Activated naive CD4-positive, alpha-beta T cell (primary cell): Measurements from ENCODE around the gene FKBP6.
"Not testable (repeated sequence)": the region's sequence is repeated elsewhere in the genome, so short reads cannot be mapped to it uniquely, and the experiment has no call there.

Experiments used
- DNase-seq, 4 experiments: peaks; one replicate each; lab custom pipeline; 2025; lab: John Stamatoyannopoulos, UW

The FKBP6 gene

DNA sequence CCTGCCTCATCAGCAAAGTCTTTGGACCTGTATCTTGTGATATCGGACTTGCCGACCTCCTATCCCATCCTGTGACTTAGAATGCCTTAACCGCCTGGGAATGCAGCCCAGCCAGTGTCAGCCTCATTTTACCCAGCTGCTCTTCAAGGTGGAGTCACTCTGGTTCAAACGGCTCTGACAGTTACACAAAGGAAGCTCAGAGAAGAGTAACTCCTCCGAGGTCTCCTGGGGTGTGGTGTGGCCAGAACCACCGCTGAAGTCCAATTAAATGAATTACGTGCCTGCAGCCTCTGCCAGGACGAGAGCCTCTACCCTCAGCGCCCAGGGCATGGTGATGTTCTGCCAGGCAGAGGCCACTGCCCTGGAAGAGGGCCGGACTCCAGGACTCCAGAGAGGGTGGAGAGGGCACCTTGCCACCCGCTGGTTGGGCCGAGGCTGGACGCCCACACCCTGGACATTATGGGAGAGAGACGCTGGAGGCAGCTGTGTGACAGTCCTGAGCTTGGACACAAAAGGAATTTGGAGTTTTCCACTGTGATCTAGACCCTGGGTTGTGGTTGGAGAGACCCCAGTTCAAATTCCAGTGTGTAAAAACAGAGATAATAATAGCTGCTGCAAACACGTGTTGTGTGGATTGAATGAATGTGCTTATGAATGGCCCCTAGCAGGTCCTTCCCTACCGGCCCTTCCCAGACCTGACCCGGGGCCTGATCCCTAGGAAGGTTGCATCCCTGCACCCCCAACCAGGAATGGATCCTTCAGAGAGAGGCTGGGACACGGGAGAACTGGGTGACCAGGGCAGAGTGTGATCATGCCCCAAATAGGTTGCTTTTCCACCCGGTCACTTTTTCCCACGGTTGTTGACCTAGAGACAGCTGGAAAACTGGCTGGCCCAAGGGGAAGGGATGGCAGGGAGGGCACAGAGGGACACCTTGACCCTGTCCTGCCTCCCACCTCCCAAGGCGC lies 67.9 kb downstream of the FKBP6 start:
- no peak for DNase-seq

- no peak for DNase-seq
Observed at GRCh38 chr7:73397521-73398281, 69.7 kb downstream of the FKBP6 start.

- DNase-seq = peak in 3 of 4 experiments; percentile 8 to 46 (median 27)
Observed at GRCh38 chr7:73399185-73400050, 71.5 kb downstream of the FKBP6 start.

DNA sequence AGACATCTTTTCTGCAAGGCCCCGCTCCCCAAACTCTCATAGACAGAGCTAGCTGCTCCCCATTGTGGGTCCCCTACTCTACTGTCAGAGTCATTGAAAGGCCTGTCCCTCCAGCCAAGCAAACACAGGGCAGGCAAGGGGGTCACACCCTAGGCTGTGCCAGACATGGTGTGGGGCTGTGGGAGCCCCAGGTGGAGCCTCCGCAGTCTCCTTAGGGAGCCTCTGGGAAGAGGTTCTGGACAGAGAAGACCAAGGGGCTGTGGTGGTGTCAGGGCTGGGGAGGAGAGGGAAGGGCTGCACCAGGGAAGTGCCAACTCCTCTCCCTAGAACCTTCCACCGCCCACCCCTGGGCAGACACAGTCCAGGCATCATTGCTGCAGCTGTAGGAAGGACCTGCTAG lies 76.9 kb downstream of the FKBP6 start:
- not testable (repeated sequence) for DNase-seq
